ENCODE results near the gene INCA1.

INCA1 gene

DNA sequence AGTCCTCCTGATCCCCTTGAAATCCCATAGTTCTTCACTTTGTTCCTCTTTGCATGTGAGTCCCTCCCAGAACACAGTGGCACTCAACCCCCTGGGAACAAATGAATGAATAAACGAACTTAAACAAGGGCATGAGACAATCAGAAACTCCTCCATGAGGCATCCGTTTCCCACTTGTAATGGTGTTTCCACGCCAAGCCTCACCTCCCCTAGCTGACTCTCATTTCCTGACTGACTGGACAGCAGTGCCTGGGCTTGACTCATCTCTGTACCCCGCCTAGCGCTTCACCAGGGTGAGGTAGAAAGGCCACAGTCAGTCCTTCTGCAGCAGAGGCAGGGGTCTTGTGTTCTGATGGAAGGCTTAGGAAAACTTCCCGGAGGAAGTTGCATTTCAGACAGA is 14.6 kb upstream of the INCA1 start:
- no peak for DNase-seq (ENCODE audit: low read depth in 3 of 3)

DNA sequence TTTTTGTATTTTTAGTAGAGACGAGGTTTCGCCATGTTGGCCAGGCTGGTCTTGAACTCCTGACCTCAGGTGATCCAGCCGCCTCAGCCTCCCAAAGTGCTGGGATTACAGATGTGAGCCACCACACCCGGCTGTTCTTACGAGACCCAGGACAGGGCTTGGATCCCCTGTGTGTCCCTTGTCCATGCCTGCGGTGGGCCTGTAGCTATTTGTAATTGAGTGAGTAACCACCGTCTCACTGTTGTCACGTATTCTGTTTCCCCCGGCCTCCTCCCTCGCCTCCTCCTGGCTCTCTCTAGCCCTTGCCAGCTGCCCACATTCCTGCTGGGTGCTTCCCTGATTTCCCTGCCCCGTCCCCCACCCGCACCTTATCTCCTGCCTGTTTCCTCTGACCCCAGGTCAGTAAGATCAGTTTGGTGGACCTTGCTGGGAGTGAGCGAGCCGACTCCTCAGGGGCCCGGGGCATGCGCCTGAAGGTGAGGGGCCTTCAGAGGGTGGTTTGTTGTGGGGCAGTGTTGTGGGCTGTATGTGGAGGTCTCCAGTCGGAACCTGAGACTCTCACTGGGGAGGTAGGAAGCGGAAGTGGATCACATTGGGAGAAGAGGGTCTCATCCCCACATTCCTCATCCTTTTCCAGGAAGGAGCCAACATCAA is 6.0 kb upstream of the INCA1 start:
- no peak for DNase-seq (ENCODE audit: low read depth in 3 of 3)

DNA sequence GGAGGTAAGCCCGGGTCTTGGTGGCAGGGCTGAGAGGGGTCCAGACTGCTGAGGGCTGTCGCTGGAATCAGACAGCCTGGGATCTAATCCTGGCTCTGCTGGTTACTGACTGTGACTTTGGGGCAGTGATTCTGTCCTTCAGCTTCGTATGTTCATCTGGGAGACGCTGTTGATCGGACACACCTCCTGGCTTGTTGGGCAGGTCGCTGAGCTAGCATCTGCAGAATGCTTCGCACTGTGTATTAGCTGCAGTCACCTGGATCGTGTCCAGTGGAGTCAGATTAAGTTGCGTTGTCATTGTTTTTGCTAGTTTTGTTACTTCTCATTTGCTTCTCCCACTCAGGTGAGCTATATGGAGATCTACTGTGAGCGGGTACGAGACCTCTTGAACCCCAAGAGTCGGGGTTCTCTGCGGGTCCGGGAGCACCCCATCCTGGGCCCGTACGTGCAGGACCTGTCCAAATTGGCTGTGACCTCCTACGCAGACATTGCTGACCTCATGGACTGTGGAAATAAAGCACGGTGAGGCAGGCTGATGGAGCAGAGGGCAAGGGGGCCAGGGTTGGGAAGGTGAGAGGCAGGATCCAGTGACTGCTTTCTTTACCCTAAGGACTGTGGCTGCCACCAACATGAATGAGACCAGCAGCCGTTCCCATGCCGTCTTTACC is 4.9 kb upstream of the INCA1 start:
- DNase-seq (ENCODE audit: low read depth in 3 of 3) = no peak

DNA sequence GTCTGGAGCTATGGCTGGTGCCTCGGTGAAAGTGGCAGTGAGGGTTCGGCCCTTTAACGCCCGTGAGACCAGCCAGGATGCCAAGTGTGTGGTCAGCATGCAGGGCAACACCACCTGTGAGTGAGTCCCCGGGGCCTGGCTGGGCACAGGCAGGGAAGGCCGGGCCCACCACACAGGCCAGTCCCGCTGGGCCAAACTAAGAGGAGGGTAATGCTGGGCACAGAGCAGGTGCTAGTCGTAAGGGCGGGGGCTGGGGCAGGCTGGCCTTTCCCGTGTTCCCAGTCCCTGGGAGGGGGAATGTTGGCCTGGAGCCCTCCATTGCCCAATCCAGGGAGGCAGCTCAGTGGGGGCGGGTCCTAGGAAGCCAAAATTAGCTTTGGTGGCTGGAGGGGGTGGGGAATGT is 2.9 kb upstream of the INCA1 start:
- no peak for DNase-seq (ENCODE audit: low read depth in 3 of 3)

DNA sequence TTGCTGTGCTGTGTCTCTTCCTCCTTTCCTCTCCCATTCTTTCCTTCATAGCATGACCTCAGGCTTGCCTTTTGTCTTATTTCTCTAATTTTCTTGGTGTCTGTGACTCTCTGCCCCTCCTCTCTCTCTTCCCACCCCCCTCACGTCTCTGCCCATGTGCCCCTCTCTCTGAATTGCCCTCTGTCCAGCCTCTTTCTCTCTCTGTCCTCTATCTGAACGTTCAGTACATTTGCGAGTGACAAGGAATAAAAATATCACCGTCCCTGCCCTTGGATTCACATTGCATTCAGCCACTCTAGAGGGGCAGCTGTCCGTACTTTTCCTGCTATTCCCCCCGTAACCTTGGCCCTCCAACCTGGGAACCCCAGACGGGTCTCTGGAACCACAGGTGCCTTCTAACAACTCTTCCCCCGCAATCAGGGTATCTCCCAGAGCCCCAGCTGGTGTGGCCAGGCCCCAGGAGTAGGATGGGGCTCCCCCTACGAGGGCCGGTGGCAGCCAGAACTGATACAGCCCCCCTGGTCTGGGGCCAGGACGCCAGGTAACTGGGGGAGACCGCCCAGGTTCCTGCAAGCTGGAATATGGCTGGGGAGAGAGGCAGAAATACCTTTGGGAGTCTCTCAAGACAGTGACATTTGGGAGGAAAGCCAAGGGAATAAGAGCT is 2.2 kb upstream of the INCA1 start:
- DNase-seq (ENCODE audit: low read depth in 3 of 3) = no peak

DNA sequence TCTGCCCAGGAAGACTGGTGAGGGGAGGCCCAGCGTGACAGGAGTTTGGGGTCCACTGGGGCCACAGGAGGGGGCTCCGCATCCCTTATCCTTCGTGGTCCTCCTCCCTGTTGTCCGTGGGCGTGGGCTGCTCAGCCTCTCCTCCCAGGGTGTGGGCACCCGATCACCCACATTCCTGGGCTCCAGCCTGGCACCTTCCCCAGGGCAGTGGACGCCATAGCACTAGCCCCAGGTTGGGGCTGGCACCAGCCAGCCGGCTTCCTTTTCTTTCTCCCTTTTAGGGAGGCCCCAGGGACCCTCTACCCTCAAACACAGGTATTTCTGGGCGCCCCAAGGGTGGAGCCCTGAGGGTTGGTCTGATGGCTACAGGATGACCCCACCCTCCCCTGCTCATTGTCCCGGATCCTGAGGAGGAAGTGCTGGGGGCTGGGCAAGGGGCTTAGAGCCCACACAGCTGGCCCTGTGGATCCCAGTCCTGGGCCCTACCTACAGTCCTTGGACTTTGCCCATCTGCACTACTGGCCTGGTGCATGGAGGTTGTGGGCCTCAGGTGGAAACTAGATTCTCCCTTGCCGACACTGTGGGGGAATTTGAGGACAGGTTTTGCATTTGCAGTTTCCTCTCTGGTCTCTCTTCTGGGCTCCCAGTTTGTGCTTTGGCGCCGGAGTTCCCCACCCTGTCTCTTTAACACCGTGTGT is 1.6 kb upstream of the INCA1 start:
- DNase-seq (ENCODE audit: low read depth in 3 of 3) = no peak

DNA sequence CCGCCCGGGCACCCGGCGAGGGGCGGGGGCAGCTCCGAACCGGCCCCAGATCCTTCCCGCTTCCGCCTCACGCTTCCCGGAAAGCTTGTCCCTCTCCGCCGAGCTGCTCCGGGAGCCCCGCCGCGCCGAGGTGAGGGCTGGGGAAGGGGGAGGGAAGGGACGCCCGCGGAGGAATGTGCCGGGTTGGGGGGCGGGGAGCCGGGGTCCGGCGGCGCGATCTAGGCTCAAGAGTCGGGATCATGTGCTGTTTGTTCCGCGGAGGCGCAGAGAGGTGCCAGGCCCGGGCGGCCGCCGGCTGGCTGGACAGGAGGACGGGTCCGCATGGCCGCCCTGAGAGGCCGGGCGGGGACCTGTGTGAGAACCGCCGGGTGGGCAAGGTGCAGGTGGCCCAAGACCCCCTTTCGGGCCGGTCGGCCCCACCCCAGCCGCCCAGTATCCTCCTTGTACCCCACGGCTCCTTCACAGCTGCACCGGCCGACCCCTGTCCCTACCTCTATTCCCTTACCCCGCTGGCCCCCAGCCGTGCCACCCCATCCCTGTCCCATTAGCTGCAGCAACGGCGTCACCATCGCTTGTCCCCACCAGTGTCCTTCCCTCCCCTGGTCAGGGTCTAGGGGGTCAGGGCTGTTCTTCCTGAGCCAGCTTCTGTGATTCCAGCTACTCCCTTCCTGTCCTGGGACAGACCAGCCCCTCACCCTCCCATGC is 857 bp upstream of the INCA1 start:
- DNase-seq (ENCODE audit: low read depth in 3 of 3) = no peak

DNA sequence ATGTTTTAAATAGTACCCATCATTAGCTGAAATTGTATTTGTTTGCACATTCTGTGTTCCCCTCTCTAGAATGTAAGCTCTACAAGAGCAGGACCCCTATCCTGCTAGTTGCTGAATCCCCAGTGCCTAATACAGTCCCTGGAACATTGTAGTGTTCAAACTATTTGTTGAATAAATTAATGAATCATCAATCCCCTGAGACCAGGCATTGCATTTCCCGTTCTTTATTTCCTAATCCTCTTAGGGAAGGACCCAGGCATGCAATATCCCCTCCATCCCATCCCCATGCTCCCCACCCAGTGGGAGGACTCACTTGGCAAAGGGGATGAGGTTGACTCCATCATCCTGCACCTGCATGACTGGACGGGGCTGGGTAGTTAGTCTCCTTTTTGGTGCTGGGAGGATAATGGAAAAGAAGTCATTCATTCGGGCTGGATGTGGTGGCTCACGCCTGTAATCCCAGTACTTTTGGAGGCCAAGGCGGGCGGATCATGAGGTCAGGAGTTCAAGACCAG is 3.2 kb downstream of the INCA1 start:
- no peak for DNase-seq (ENCODE audit: low read depth in 3 of 3)

DNA sequence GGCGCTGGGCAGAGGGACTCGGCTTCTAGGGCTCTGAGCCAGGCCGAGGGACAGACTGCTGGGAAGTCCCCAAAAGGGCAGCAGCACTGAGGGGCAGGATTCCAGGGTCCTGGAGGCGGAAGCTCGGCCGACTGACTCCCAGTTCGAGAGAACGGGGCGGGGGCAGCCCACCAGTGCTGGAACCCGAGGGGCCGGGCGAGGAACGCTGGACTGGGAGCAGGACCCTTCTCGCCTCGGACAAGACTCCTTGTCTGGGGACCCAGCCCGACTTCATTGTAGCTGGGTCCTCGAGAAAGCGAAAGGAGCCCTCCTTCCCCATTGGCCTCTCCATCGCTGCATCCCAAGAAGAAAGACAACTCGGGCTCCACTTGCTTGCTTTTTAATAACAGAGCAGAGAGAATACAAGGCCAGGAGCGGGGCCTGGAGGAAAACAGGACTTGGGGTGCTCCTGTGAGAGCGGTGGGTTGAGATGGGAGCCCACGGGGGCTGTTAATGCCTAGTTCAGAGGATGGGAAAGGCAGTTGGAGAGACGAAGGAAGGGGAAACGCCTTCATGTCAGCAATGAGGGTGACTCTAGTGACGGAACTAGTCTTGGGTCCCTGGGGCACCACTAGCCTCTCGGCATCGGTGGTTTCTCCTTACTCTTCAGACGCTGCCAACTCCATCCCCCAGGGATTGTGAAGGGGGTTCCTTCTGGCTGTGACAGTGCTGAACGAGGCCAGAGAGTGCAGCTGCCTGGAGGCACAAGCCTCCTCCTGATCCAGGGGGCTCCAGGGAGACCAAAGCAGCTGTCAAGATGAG is 9.4 kb downstream of the INCA1 start:
- no peak for DNase-seq (ENCODE audit: low read depth in 3 of 3)

DNA sequence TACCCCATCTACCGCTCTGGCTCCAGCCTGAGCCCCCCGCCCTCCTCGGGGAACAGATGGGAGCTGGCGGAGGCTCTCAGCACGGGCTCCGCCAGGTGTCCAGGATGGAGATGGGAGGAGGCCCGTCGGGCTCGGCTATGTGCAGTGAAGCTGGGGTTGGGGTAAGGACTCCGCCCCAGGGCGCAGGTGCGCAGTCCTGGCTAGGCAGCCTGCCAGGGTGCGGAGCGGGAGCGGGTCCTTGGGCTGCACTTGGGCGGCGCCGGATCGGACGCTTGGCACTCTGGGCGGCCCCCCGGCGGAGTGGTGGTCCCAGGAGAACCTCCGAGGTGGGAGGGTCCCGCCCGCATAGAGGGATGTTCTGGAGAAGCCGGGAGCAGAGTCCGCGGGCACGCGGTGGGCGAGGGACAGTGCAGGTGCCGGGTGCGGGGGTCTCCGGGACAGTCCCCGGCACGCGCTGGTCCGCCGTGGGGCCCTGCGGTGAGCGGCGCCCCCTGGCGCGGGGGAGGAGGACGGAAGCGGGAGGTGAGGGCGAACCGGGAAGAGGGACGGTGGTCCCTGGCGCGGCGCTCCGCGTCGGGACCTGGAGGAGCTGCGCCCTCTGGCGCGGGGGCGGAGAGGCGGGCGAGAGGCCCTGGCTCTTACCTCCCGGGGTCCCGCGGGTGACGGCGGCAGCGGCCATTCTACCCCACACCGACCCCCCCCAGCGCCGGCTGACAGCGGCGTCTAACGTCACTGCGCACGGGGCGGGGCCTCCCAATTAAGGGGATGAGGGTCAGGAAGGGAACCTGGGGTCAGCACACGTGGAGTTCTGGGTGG is 10.2 kb downstream of the INCA1 start, which contains the start of gene CAMTA2:
Gene CAMTA2 (minus strand): TSS at position 725 of the 816 bp plus-strand sequence. CDS start 1,453 bp downstream, outside the sequence.
- DNase-seq (ENCODE audit: low read depth in 3 of 3) = peak; percentile 68 to 89 (median 77)

DNA sequence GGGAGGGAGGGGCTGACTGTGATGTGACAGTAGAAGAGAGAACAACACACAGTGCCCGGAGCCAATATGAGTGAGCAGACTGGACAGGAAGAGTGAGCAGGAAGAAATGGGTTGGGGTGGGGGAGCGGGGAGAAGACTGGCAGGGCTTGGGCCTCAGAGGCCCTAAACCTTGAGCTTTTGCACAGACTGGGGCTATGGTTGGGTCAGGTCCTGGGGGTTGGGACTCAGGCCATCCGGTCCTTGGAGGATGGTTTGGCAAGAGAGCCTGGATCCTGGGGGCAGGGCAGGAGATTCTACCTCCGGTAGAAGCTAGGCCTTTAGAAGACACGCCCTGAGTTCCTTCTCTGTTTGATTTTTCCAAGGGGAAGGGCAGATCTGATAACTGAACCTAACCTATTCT is 10.9 kb downstream of the INCA1 start:
- DNase-seq (ENCODE audit: low read depth in 3 of 3) = no peak

DNA sequence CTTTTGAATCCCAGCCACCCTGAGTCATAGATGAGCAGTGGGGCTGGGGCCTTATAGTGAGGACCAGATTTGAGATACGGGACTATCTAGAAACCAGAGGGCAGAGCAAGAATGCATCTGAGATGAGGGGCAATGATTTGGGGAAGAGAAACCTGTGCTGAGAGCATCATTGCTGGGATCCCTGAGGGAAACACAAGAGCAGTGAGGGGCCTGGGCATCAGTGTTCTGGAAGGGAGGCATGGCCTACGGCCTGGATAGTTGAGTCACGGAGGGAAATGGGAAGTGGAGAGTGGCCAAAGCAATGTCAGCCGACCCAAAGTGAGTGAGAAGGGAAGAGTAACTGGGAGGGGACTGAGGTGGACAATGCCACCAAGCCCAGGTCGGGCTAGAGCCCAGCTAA is 15.0 kb downstream of the INCA1 start:
- no peak for DNase-seq (ENCODE audit: low read depth in 3 of 3)

DNA sequence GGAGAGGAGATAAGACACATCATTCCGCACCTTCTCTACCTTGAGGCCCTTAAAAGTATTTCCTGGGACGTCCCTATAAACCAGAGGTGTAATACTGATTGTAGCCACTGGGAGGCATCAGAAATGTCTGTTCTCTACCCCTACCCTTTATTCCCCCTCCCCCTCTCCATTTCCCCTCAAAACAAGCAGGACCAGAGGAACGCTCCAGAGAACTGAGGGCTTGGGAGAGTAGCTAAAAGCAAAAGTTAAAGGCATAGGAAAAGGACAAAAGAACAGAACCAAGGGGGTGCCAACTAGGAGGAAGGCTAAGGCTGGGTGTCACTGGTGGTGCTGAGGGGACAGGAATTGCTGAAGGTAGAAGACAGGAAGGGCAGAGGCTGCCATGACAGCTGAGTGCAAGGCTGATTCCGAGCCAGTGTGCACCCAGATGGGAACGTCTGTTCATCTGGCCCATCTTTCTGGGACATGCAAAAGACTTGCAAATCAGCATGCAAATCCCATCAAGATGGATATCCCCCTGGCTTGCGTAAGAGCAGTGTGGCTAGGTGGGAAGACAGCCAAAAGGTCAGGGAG is 16.6 kb downstream of the INCA1 start:
- peak in 1 of 3 donors; percentile 58 for DNase-seq (ENCODE audit: low read depth in 3 of 3)

DNA sequence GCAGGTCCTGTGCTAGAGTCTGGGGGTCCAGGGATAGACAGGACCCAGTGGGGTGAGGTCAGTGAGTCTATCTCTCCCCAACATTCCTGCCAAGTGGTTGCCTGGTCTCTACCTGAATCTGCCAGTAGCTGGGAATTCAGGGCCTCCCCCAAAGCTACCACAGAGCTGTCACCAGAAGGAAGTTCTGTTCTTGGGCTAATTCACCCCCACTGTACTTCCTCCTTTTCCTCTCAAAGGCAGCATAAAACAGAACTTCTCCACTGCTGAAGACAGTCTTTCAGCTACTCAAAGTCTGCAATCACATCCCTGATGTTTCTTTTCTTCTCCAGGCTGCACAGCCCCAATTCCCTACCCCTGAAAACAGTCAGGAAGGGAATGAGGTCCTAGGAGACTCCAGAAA is 18.6 kb downstream of the INCA1 start:
- no peak for DNase-seq (ENCODE audit: low read depth in 3 of 3)

DNA sequence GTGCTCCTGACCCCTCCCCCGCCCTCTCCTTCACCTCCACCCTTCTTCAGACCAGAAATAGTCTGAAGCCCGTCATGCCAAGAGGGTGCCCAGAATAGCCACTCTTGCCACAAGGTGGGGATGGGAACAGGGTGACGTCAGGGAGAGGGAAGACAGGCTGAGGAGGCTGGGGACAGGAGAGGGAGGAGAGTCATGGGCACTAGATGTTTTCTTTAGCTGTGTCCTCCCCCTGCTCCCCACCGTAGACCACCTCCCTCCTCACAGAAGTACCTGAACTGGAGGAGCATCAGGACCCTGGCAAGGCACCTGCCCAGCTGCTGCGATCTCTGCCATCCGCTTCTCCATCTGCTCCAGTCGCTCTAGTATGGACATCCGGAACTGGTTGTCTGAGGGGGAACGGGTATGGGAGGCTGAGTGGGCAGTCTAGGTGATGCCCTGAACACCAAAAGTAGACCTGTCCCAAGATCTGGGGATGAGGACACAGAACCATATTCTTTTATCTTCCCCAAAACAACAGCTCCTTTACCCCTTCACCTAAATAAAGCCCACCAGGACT is 23.1 kb downstream of the INCA1 start:
- DNase-seq (ENCODE audit: low read depth in 3 of 3) = no peak

DNA sequence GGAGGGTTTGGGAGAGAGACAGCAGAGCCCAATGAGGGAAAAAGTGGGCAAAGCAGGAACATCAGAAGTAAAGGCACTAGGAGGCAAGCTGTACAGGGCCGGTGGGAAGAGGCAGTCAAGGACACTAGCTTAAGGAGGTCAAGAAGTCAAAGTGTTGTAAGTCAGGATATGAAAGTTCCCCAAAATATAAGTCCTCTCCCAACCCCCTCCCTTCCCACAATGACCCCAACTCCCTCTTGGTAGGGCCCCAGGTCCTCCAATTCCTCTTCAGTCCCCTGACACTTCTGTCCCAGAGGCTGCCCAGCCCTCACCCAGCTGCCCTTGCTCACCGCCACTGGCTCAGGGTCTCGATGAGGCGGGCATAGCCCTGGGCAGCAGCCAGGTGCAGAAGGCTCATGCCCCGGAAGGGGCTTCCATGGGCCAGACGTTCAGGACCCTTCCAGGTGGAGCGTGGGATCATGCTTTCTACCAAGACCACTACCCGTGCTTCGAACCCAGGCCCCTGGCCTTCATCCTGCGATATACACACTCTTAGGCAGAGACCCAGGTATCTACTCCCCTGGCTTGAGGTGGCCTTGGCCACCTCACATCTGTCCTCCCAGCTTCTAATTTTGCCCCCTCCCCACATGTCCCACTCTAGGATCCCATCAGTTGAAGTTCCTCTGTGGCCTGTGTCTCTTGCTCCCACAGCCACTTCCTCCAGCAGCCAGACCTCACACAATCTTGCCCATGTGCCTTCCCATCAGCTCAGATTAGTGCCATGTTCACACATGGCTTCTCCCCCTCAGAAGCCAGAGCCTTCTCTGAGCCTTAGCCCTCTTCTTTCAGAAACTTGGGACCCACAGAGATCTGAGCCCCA is 23.8 kb downstream of the INCA1 start:
- DNase-seq (ENCODE audit: low read depth in 3 of 3) = no peak

DNA sequence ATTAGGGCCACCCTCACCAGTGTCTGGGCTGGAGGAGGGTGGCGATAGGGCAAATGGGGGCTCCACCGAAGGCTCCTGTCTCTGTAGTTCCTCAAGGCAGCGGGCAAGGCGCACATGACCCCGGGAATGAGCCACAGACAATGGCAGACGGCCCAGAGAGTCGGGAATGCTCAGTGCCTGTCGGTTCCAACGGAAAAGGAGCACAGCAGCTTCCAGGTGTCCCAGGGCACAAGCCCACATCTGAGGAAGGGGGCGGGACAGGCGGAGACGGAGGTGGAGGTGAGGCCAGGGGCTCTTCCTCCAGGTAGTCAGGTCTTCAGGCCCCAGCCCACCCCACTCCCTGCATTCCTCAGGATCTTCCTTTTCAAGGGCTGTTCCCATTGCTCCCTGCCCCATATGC is 24.6 kb downstream of the INCA1 start:
- DNase-seq (ENCODE audit: low read depth in 3 of 3) = no peak

DNA sequence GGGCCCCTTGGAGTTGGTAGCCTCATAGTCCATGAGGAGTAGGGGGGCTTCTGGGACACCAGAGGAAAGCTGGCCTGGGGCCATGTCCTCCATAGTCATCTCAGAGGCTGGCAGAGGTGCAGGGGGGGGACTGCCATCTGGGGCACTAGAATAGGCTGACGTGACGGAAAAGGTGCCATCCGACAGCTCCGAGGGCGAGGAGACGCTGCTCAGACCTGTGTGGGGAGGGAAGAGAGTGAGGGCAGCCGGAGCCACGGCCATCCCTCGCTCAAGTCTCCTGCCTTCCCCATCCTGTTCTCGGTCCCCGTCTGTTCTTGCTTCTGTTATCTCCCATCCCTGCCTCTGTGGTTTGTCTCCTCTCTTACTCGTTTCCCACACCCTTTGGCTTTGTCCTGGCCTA is 25.0 kb downstream of the INCA1 start:
- DNase-seq (ENCODE audit: low read depth in 3 of 3) = no peak
